Mucosa of rectum (tissue), 2 donors: ENCODE results near the gene ARSB.
A peak's percentile ranks its signal among the peaks of the same experiment; 100 is the strongest.
"Not testable (repeated sequence)": the region's sequence is repeated elsewhere in the genome, so short reads cannot be mapped to it uniquely, and the experiment has no call there.

ENCODE experiments used
- H3K27ac ChIP-seq, 2 donors: one replicate each; pipeline ENCODE4 v1.7.0; 2013; ENCODE audit warnings: inconsistent platforms in 2 of 2, low read depth in 2 of 2, low read length in 2 of 2
- H3K27me3 ChIP-seq, 2 donors: one replicate each; pipeline ENCODE4 v1.7.0; 2013; ENCODE audit warnings: low read length in 2 of 2; ENCODE audit not compliant: control insufficient read depth in 2 of 2, insufficient read depth in 2 of 2
- H3K36me3 ChIP-seq, 2 donors: one replicate each; pipeline ENCODE4 v1.7.0; 2013; ENCODE audit warnings: low read length in 2 of 2; ENCODE audit not compliant: control insufficient read depth in 2 of 2, insufficient read depth in 2 of 2
- H3K4me1 ChIP-seq, 2 donors: one replicate each; pipeline ENCODE4 v1.7.0; 2013; ENCODE audit warnings: low read length in 2 of 2, mild to moderate bottlenecking in 1 of 2; ENCODE audit not compliant: control insufficient read depth in 2 of 2, insufficient read depth in 2 of 2
- H3K4me3 ChIP-seq, 2 donors: one replicate each; pipeline ENCODE4 v1.7.0; 2013; ENCODE audit warnings: low read length in 2 of 2
- H3K9ac ChIP-seq, 2 donors: one replicate each; pipeline ENCODE4 v1.7.0; 2013; ENCODE audit warnings: low read length in 2 of 2, low read depth in 1 of 2, mild to moderate bottlenecking in 1 of 2
- H3K9me3 ChIP-seq, 2 donors: one replicate each; pipeline ENCODE4 v1.7.0; 2013; ENCODE audit warnings: low read length in 2 of 2; ENCODE audit not compliant: control insufficient read depth in 2 of 2
- donor health status: healthy.
- donor health status: Normal muscosa, but diverticular disease.

Gene ARSB

GRCh38 chr5:78773655-78774054, 211.5 kb downstream of the ARSB start:
- peaks cover 0 to 5% of the 10 kb centered on the region in 2 donors for H3K4me1 ChIP-seq
- peaks cover 0 to 2% of the 10 kb centered on the region in 2 donors for H3K9me3 ChIP-seq
- H3K9ac ChIP-seq = no peak overlapping the region
- no peak overlapping the region for H3K4me3 ChIP-seq
- no peak overlapping the region for H3K27ac ChIP-seq
- H3K36me3 ChIP-seq = no peaks in the 10 kb centered on the region
- no peaks in the 10 kb centered on the region for H3K27me3 ChIP-seq

GRCh38 chr5:78771260-78772205, 213.6 kb downstream of the ARSB start:
- H3K4me1 ChIP-seq = peaks cover 0 to 5% of the 10 kb centered on the region in 2 donors
- H3K4me3 ChIP-seq = no peak overlapping the region
- H3K27me3 ChIP-seq = no peaks in the 10 kb centered on the region
- H3K36me3 ChIP-seq = no peaks in the 10 kb centered on the region
- H3K27ac ChIP-seq = peak overlapping the region; percentile 1 to 25
- no peaks in the 10 kb centered on the region for H3K9me3 ChIP-seq
- H3K9ac ChIP-seq = no peak overlapping the region

- no peak overlapping the region for H3K9ac ChIP-seq
- no peaks in the 10 kb centered on the region for H3K9me3 ChIP-seq
- H3K4me3 ChIP-seq = no peak overlapping the region
- no peaks in the 10 kb centered on the region for H3K27me3 ChIP-seq
- peaks cover 0 to 5% of the 10 kb centered on the region in 2 donors for H3K4me1 ChIP-seq
- no peaks in the 10 kb centered on the region for H3K36me3 ChIP-seq
- no peak overlapping the region for H3K27ac ChIP-seq
These were observed 216.2 kb downstream of the ARSB start for GRCh38 chr5:78768781-78769380.

- no peaks in the 10 kb centered on the region for H3K9me3 ChIP-seq
- H3K4me1 ChIP-seq = no peaks in the 10 kb centered on the region
- no peak overlapping the region for H3K9ac ChIP-seq
- H3K36me3 ChIP-seq = no peaks in the 10 kb centered on the region
- no peak overlapping the region for H3K27ac ChIP-seq
- H3K4me3 ChIP-seq = no peak overlapping the region
- no peaks in the 10 kb centered on the region for H3K27me3 ChIP-seq
These were observed 218.7 kb downstream of the ARSB start for GRCh38 chr5:78766412-78766762.

GRCh38 chr5:78765756-78766411, 219.2 kb downstream of the ARSB start:
- Histone ChIP-seq H3K27me3 (no peaks in the 10 kb centered on the region), H3K4me1 (no peaks in the 10 kb centered on the region), H3K36me3 (no peaks in the 10 kb centered on the region), H3K9me3 (no peaks in the 10 kb centered on the region), H3K27ac (no peak overlapping the region), H3K4me3 (no peak overlapping the region), H3K9ac (no peak overlapping the region)

- H3K27ac ChIP-seq = no peak overlapping the region
- H3K36me3 ChIP-seq = no peaks in the 10 kb centered on the region
- no peak overlapping the region for H3K4me3 ChIP-seq
- H3K27me3 ChIP-seq = no peaks in the 10 kb centered on the region
- no peak overlapping the region for H3K9ac ChIP-seq
- H3K4me1 ChIP-seq = no peaks in the 10 kb centered on the region
- H3K9me3 ChIP-seq = no peaks in the 10 kb centered on the region
These were observed 220.0 kb downstream of the ARSB start for GRCh38 chr5:78765116-78765515.

GRCh38 chr5:78763659-78764189, 221.4 kb downstream of the ARSB start:
- no peak overlapping the region for H3K4me3 ChIP-seq
- no peak overlapping the region for H3K27ac ChIP-seq
- no peaks in the 10 kb centered on the region for H3K27me3 ChIP-seq
- H3K9ac ChIP-seq = no peak overlapping the region
- H3K9me3 ChIP-seq = no peaks in the 10 kb centered on the region
- no peaks in the 10 kb centered on the region for H3K4me1 ChIP-seq
- no peaks in the 10 kb centered on the region for H3K36me3 ChIP-seq

GRCh38 chr5:78762743-78763142, 222.4 kb downstream of the ARSB start:
- H3K9me3 ChIP-seq, H3K4me3 ChIP-seq, H3K4me1 ChIP-seq, H3K27me3 ChIP-seq, H3K36me3 ChIP-seq, H3K27ac ChIP-seq, H3K9ac ChIP-seq: not testable (repeated sequence)

- Histone ChIP-seq H3K36me3 (no peaks in the 10 kb centered on the region), H3K9me3 (no peaks in the 10 kb centered on the region), H3K4me3 (no peak overlapping the region), H3K27ac (no peak overlapping the region), H3K27me3 (no peaks in the 10 kb centered on the region), H3K9ac (no peak overlapping the region), H3K4me1 (no peaks in the 10 kb centered on the region)
These were observed 223.3 kb downstream of the ARSB start for GRCh38 chr5:78761840-78762239.

- H3K9ac ChIP-seq = no peak overlapping the region
- no peaks in the 10 kb centered on the region for H3K36me3 ChIP-seq
- H3K9me3 ChIP-seq = no peaks in the 10 kb centered on the region
- H3K4me3 ChIP-seq = no peak overlapping the region
- no peaks in the 10 kb centered on the region for H3K27me3 ChIP-seq
- no peaks in the 10 kb centered on the region for H3K4me1 ChIP-seq
- H3K27ac ChIP-seq = no peak overlapping the region
These were observed 224.3 kb downstream of the ARSB start for GRCh38 chr5:78760770-78761169.
